RWPE2 (cell line): ENCODE data around the gene TRIL.

Experiments used
- ATAC-seq: fragments of 200-7000 bp; cut with Tn5 transposase; 3 replicates; pipeline ENCODE4 v1.9.1; 2021; ENCODE audit warnings: low read depth
- DNase-seq: peaks from one replicate; pipeline ENCODE4 v3.0.0-alpha.2; 2020; ENCODE audit warnings: low spot score
- H3K27ac ChIP-seq: fragments of 450-650 bp; 2 replicates; pipeline ENCODE4 v1.5.1; 2017; ENCODE audit warnings: mild to moderate bottlenecking; ENCODE audit not compliant: poor library complexity, severe bottlenecking
- H3K27me3 ChIP-seq: fragments of 250-450 bp; sonication (Bioruptor Pico); 2 replicates; pipeline ENCODE4 v1.5.1; 2021; ENCODE audit warnings: mild to moderate bottlenecking, moderate library complexity; ENCODE audit not compliant: insufficient read depth, poor library complexity, severe bottlenecking
- H3K36me3 ChIP-seq: fragments of 250-450 bp; sonication (Bioruptor Pico); 2 replicates; pipeline ENCODE4 v1.5.1; 2020; ENCODE audit warnings: low read depth, mild to moderate bottlenecking, moderate library complexity
- H3K4me1 ChIP-seq: fragments of 250-450 bp; sonication (Bioruptor Pico); 2 replicates; pipeline ENCODE4 v1.5.1; 2021; ENCODE audit warnings: mild to moderate bottlenecking, moderate library complexity; ENCODE audit not compliant: insufficient read depth, poor library complexity, severe bottlenecking
- H3K4me3 ChIP-seq: fragments of 250-450 bp; sonication (Bioruptor Pico); 2 replicates; pipeline ENCODE4 v1.5.1; 2021; ENCODE audit warnings: mild to moderate bottlenecking, moderate library complexity; ENCODE audit not compliant: severe bottlenecking
- H3K9me3 ChIP-seq: fragments of 250-450 bp; sonication (Bioruptor Pico); 2 replicates; pipeline ENCODE4 v1.5.1; 2021; ENCODE audit warnings: mild to moderate bottlenecking, moderate library complexity; ENCODE audit not compliant: severe bottlenecking
- CTCF ChIP-seq: fragments of 450-650 bp; IDR thresholded peaks from one replicate; pipeline ENCODE4 v1.5.1; 2017; ENCODE audit warnings: mild to moderate bottlenecking, moderate library complexity; ENCODE audit not compliant: poor library complexity, severe bottlenecking

The TRIL gene

DNA sequence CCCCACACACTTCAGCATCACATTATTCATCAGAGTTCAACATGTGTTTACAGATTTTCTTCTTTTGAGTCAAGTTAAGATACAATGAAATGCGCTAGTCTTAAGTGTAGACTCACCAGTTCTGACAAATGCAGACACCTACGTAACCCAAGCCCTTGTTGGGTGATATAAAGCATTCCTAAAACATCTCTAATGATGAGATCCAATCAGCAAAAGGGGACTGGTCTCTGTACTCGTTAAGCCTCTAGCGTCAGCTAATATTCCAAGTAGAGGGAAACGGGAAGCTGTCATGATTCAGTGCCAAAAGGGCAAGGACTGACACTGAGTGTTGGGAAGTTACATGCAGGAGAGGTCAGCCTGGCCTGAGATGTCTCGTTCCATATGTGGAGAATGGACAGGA lies 38.7 kb upstream of the TRIL start:
- no peak for DNase-seq
- H3K36me3 ChIP-seq = no peaks in the 10 kb centered on the region
- TF ChIP-seq CTCF = no peak

GRCh38 chr7:28993371-28993770 lies 35.2 kb upstream of the TRIL start:
- no peak for DNase-seq
- peaks cover 10% of the 10 kb centered on the region for H3K4me1 ChIP-seq
- no peak for ATAC-seq
- H3K4me3 ChIP-seq = no peak overlapping the region
- TF ChIP-seq CTCF = no peak
- no peaks in the 10 kb centered on the region for H3K9me3 ChIP-seq
- no peak overlapping the region for H3K27ac ChIP-seq
- H3K36me3 ChIP-seq = no peaks in the 10 kb centered on the region
- no peaks in the 10 kb centered on the region for H3K27me3 ChIP-seq

More for the DNA sequence above, 38.7 kb upstream of the TRIL start:
- H3K27ac ChIP-seq = no peak overlapping the region
- H3K27me3 ChIP-seq = no peaks in the 10 kb centered on the region
- no peak overlapping the region for H3K4me3 ChIP-seq
- no peak for ATAC-seq
- no peaks in the 10 kb centered on the region for H3K9me3 ChIP-seq
- no peaks in the 10 kb centered on the region for H3K4me1 ChIP-seq

GRCh38 chr7:28992798-28993197 lies 34.7 kb upstream of the TRIL start:
- no peak overlapping the region for H3K27ac ChIP-seq
- TF ChIP-seq CTCF = no peak
- no peak overlapping the region for H3K4me3 ChIP-seq
- no peaks in the 10 kb centered on the region for H3K27me3 ChIP-seq
- no peaks in the 10 kb centered on the region for H3K9me3 ChIP-seq
- H3K4me1 ChIP-seq = peaks cover 14% of the 10 kb centered on the region
- H3K36me3 ChIP-seq = no peaks in the 10 kb centered on the region
- ATAC-seq = no peak
- DNase-seq = no peak

GRCh38 chr7:28990200-28990960 lies 32.2 kb upstream of the TRIL start:
- no peak overlapping the region for H3K4me3 ChIP-seq
- no peaks in the 10 kb centered on the region for H3K36me3 ChIP-seq
- H3K27ac ChIP-seq = no peak overlapping the region
- H3K9me3 ChIP-seq = no peaks in the 10 kb centered on the region
- no peaks in the 10 kb centered on the region for H3K27me3 ChIP-seq
- ATAC-seq (no peak), DNase-seq (no peak)
- H3K4me1 ChIP-seq = peaks cover 14% of the 10 kb centered on the region
- TF ChIP-seq CTCF = no peak
